WTC11 (cell line): ENCODE results near the gene KLF13. TPM values are rescaled to one million over a fixed set of nuclear protein-coding genes. Genes with fewer than 3 reads are reported as not detected.

Experiments used
- ATAC-seq: fragments of 200-7000 bp; cut with Tn5 transposase; 2 replicates; pipeline ENCODE4 v1.10.0; 2021; ENCODE audit warnings: mild to moderate bottlenecking, moderate library complexity
- CTCF ChIA-PET: fragments of 300-600 bp; sonication (Branson Sonifier 250); formaldehyde crosslinking; loops from one replicate; lab custom pipeline; 2021; ENCODE audit warnings: antibody characterized with exemption; lab: Charles Lee
- POLR2A ChIA-PET: fragments of 350-600 bp; sonication (Branson Sonifier 250); formaldehyde crosslinking; loops from one replicate; lab custom pipeline; 2021; ENCODE audit warnings: antibody characterized with exemption; lab: Charles Lee
- DNase-seq: peaks from one replicate; pipeline ENCODE4 v3.0.0; 2021; ENCODE audit warnings: low spot score
- H3K27ac Mint-ChIP-seq: 2 replicates; pipeline ENCODE4 v1.8.0; 2021; ENCODE audit warnings: mixed read lengths
- H3K27me3 Mint-ChIP-seq: 2 replicates; pipeline ENCODE4 v1.8.0; 2021; ENCODE audit warnings: low read depth, mild to moderate bottlenecking, moderate library complexity, mixed read lengths
- H3K36me3 Mint-ChIP-seq: 2 replicates; pipeline ENCODE4 v1.8.0; 2021; ENCODE audit warnings: mixed read lengths
- H3K4me1 Mint-ChIP-seq: 2 replicates; pipeline ENCODE4 v1.8.0; 2022; ENCODE audit warnings: mixed read lengths
- H3K4me3 Mint-ChIP-seq: 2 replicates; pipeline ENCODE4 v1.8.0; 2021; ENCODE audit warnings: mild to moderate bottlenecking, moderate library complexity, mixed read lengths
- H3K9me3 Mint-ChIP-seq: 2 replicates; pipeline ENCODE4 v1.8.0; 2021; ENCODE audit warnings: mixed read lengths
- ATF1 ChIP-seq: sonication (generic); formaldehyde crosslinking; IDR thresholded peaks from 2 replicates; pipeline ENCODE4 v1.8.1; 2023; ENCODE audit warnings: mild to moderate bottlenecking, moderate library complexity, missing genetic modification reagents
- ELF4 ChIP-seq: sonication (generic); formaldehyde crosslinking; IDR thresholded peaks from 2 replicates; pipeline ENCODE4 v1.8.1; 2022; ENCODE audit warnings: low read depth, mild to moderate bottlenecking, moderate library complexity, missing genetic modification reagents
- GTF2I ChIP-seq: fragments of 250-450 bp; sonication (Bioruptor Pico); conservative IDR thresholded peaks from 2 replicates; pipeline ENCODE4 v1.4.0; 2021; ENCODE audit warnings: mild to moderate bottlenecking
- HMGA2 ChIP-seq: fragments of 250-450 bp; sonication (Bioruptor Pico); IDR thresholded peaks from 2 replicates; pipeline ENCODE4 v1.4.0; 2021; ENCODE audit warnings: mild to moderate bottlenecking, moderate library complexity
- IRF1 ChIP-seq: sonication (generic); formaldehyde crosslinking; IDR thresholded peaks from 2 replicates; pipeline ENCODE4 v1.8.0; 2023; ENCODE audit warnings: missing genetic modification reagents
- IRF2 ChIP-seq: sonication (generic); formaldehyde crosslinking; IDR thresholded peaks from 2 replicates; pipeline ENCODE4 v1.8.0; 2022; ENCODE audit warnings: low read depth, missing genetic modification reagents, borderline replicate concordance
- PRDM15 ChIP-seq: sonication (generic); formaldehyde crosslinking; IDR thresholded peaks from 2 replicates; pipeline ENCODE4 v1.8.0; 2022; ENCODE audit warnings: missing genetic modification reagents
- PRRX2 ChIP-seq: fragments of 250-450 bp; sonication (Bioruptor Pico); IDR thresholded peaks from 2 replicates; pipeline ENCODE4 v1.8.0; 2021; ENCODE audit warnings: mild to moderate bottlenecking
- STAT6 ChIP-seq: sonication (generic); formaldehyde crosslinking; conservative IDR thresholded peaks from 2 replicates; pipeline ENCODE4 v1.8.1; 2023; ENCODE audit warnings: mild to moderate bottlenecking, low read depth, missing genetic modification reagents, moderate library complexity
- ZMAT4 ChIP-seq: fragments of 250-450 bp; sonication (Bioruptor Pico); IDR thresholded peaks from 2 replicates; pipeline ENCODE4 v1.9.0; 2021; ENCODE audit warnings: mild to moderate bottlenecking
- ZSCAN18 ChIP-seq: fragments of 250-450 bp; sonication (Bioruptor Pico); IDR thresholded peaks from 2 replicates; pipeline ENCODE4 v2.1.2; 2022; ENCODE audit warnings: mild to moderate bottlenecking, moderate library complexity
- total RNA-seq: library from RNA; stranded (reverse); gene quantifications from 3 replicates; pipeline ENCODE4 v1.2.3, GENCODE V29; 2021
- TF ChIP-seq, protein P1 (sequence below): sonication (generic); formaldehyde crosslinking; IDR thresholded peaks from 2 replicates; pipeline ENCODE4 v1.8.1; 2023; ENCODE audit warnings: mild to moderate bottlenecking, missing genetic modification reagents
- TF ChIP-seq, protein P2 (sequence below): sonication (generic); formaldehyde crosslinking; IDR thresholded peaks from 2 replicates; pipeline ENCODE4 v1.8.1; 2022; ENCODE audit warnings: mild to moderate bottlenecking, missing genetic modification reagents, moderate library complexity, borderline replicate concordance
- TF ChIP-seq, protein P3 (sequence below): sonication (generic); formaldehyde crosslinking; conservative IDR thresholded peaks from 2 replicates; pipeline ENCODE4 v1.8.1; 2022; ENCODE audit warnings: mild to moderate bottlenecking, missing genetic modification reagents

KLF13 gene
- total RNA-seq, 1 experiment from 2014 or later: 38.1 TPM

DNA sequence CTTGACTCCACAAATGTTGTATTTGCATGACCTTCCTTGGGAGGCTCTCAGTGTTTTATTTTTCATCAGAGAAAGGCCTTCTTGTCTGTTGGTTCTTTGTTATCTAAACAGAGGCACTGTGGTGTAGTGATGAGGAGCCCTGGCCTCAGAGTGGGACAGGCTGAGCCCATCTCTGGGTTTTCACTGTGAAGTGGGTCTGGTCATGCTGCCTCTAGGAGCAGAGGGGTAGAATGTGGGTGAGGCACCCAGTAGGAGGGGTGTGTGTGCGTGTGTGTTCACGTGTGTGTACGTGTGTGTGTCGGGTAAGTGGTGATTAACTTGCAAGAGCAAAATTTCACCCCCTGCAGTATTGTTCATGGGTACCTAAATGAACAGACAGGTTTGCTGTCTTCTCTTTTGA is 14.4 kb downstream of the KLF13 start (continued):
- TF ChIP-seq, protein P1, sequence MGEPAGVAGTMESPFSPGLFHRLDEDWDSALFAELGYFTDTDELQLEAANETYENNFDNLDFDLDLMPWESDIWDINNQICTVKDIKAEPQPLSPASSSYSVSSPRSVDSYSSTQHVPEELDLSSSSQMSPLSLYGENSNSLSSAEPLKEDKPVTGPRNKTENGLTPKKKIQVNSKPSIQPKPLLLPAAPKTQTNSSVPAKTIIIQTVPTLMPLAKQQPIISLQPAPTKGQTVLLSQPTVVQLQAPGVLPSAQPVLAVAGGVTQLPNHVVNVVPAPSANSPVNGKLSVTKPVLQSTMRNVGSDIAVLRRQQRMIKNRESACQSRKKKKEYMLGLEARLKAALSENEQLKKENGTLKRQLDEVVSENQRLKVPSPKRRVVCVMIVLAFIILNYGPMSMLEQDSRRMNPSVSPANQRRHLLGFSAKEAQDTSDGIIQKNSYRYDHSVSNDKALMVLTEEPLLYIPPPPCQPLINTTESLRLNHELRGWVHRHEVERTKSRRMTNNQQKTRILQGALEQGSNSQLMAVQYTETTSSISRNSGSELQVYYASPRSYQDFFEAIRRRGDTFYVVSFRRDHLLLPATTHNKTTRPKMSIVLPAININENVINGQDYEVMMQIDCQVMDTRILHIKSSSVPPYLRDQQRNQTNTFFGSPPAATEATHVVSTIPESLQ (CRISPR knock-in tag): no peak
- TF ChIP-seq ELF4 (CRISPR knock-in tag) (no peak), PRDM15 (CRISPR knock-in tag) (no peak), ZMAT4 (CRISPR knock-in tag) (no peak), STAT6 (no peak)
- TF ChIP-seq, protein P2, sequence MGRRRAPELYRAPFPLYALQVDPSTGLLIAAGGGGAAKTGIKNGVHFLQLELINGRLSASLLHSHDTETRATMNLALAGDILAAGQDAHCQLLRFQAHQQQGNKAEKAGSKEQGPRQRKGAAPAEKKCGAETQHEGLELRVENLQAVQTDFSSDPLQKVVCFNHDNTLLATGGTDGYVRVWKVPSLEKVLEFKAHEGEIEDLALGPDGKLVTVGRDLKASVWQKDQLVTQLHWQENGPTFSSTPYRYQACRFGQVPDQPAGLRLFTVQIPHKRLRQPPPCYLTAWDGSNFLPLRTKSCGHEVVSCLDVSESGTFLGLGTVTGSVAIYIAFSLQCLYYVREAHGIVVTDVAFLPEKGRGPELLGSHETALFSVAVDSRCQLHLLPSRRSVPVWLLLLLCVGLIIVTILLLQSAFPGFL (CRISPR knock-in tag): no peak
- TF ChIP-seq, all 79 proteins: peak for 0

- H3K27me3 Mint-ChIP-seq: no peaks in the 10 kb centered on the region
- no peak overlapping the region for H3K27ac Mint-ChIP-seq
- DNase-seq (no peak), ATAC-seq (no peak)
- peaks cover 50% of the 10 kb centered on the region for H3K4me1 Mint-ChIP-seq
- no peak for TF ChIP-seq ATF1 (CRISPR knock-in tag)
- H3K9me3 Mint-ChIP-seq: no peaks in the 10 kb centered on the region
- ChIA-PET POLR2A (no interaction called here), CTCF (interaction anchor here (0.6 kb wide), 1 partner anchor 94 kb away, joined by 3 read pairs; no protein-coding TSS in a partner anchor)
- no peak overlapping the region for H3K4me3 Mint-ChIP-seq
- H3K36me3 Mint-ChIP-seq: no peaks in the 10 kb centered on the region
These were observed 15.0 kb downstream of the KLF13 start for GRCh38 chr15:31341496-31342195.

DNA sequence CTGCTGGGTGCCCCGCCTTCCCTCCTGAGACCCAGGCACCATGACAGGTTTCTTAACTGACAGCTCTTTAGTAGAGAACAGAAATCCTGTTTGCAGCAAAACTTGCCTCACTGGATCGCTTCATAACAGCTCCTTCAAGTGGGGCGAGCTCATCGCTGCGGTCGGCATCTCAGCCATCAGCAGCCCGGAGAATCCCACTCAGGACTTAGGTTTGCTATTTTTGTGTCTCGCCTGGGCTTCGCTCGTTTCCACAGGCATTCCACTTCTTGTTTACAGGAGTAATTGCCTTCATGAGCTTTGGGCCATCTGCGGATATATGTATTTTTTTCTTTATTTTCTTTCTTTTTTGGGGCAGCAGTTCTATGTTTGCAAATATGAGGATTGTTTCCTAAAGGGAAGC is 15.7 kb downstream of the KLF13 start:
- H3K9me3 Mint-ChIP-seq: no peaks in the 10 kb centered on the region
- H3K27ac Mint-ChIP-seq: peak overlapping the region; percentile 32
- H3K36me3 Mint-ChIP-seq: no peaks in the 10 kb centered on the region
- DNase-seq (no peak), ATAC-seq (no peak)
- H3K4me3 Mint-ChIP-seq: no peak overlapping the region
- peaks cover 52% of the 10 kb centered on the region for H3K4me1 Mint-ChIP-seq
- ChIA-PET CTCF (interaction anchor here (0.6 kb wide), 1 partner anchor 93 kb away, joined by 3 read pairs; no protein-coding TSS in a partner anchor), POLR2A (no interaction called here)
- H3K27me3 Mint-ChIP-seq: no peaks in the 10 kb centered on the region
- TF ChIP-seq, protein P1 (CRISPR knock-in tag): no peak
- TF ChIP-seq ZSCAN18 (CRISPR knock-in tag): no peak
- TF ChIP-seq IRF2 (CRISPR knock-in tag): no peak
- TF ChIP-seq HMGA2 (CRISPR knock-in tag): no peak
- TF ChIP-seq, protein P3, sequence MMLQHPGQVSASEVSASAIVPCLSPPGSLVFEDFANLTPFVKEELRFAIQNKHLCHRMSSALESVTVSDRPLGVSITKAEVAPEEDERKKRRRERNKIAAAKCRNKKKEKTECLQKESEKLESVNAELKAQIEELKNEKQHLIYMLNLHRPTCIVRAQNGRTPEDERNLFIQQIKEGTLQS (CRISPR knock-in tag): no peak
- no peak for TF ChIP-seq ZMAT4 (CRISPR knock-in tag)
- no peak for TF ChIP-seq IRF1 (CRISPR knock-in tag)
- no peak for TF ChIP-seq GTF2I (CRISPR knock-in tag)
- TF ChIP-seq PRRX2: no peak
